KMS-11 (cell line): Measurements from ENCODE around the gene KIF1A.

Experiments used
- H2AFZ ChIP-seq: fragments of 200-600 bp; sonication (generic); 2 replicates; pipeline ENCODE4 v1.6.1; 2016; ENCODE audit warnings: antibody characterized with exemption, mixed run types, low read depth
- H3K27ac ChIP-seq: fragments of 200-600 bp; sonication (generic); 2 replicates; pipeline ENCODE4 v1.6.1; 2016; ENCODE audit warnings: mild to moderate bottlenecking, mixed run types
- H3K27me3 ChIP-seq: fragments of 200-600 bp; sonication (generic); 2 replicates; pipeline ENCODE4 v1.6.1; 2017; ENCODE audit warnings: mild to moderate bottlenecking, low read depth, mixed run types, moderate library complexity; ENCODE audit not compliant: insufficient read depth
- H3K36me3 ChIP-seq: fragments of 200-600 bp; sonication (generic); 2 replicates; pipeline ENCODE4 v1.6.1; 2017; ENCODE audit warnings: mild to moderate bottlenecking, mixed run types; ENCODE audit not compliant: insufficient read depth
- H3K4me1 ChIP-seq: fragments of 200-600 bp; sonication (generic); 2 replicates; pipeline ENCODE4 v1.6.1; 2016; ENCODE audit warnings: mild to moderate bottlenecking, low read depth, mixed run types; ENCODE audit not compliant: poor library complexity, severe bottlenecking
- H3K4me2 ChIP-seq: fragments of 200-600 bp; sonication (generic); 2 replicates; pipeline ENCODE4 v1.7.0; 2016; ENCODE audit warnings: mild to moderate bottlenecking, mixed run types
- H3K4me3 ChIP-seq: fragments of 200-600 bp; sonication (generic); IDR thresholded peaks from 2 replicates; pipeline ENCODE4 v1.6.1; 2017; ENCODE audit warnings: low read depth, low read length, mixed read lengths; ENCODE audit not compliant: insufficient read depth
- H3K79me2 ChIP-seq: fragments of 200-600 bp; sonication (generic); 2 replicates; pipeline ENCODE4 v1.6.1; 2016; ENCODE audit warnings: low read depth, mixed run types; ENCODE audit not compliant: insufficient read depth
- H3K9ac ChIP-seq: fragments of 200-600 bp; sonication (generic); 2 replicates; pipeline ENCODE4 v1.6.1; 2016; ENCODE audit warnings: mild to moderate bottlenecking, mixed run types
- H4K20me1 ChIP-seq: fragments of 200-600 bp; sonication (generic); 2 replicates; pipeline ENCODE4 v1.6.1; 2016; ENCODE audit warnings: mild to moderate bottlenecking, mixed run types; ENCODE audit not compliant: insufficient read depth
- CTCF ChIP-seq: fragments of 200-600 bp; sonication (generic); conservative IDR thresholded peaks from 2 replicates; pipeline ENCODE4 v1.6.1; 2017; ENCODE audit warnings: low read depth, mild to moderate bottlenecking, antibody characterized with exemption, low read length, moderate library complexity, mixed read lengths

KIF1A gene

DNA sequence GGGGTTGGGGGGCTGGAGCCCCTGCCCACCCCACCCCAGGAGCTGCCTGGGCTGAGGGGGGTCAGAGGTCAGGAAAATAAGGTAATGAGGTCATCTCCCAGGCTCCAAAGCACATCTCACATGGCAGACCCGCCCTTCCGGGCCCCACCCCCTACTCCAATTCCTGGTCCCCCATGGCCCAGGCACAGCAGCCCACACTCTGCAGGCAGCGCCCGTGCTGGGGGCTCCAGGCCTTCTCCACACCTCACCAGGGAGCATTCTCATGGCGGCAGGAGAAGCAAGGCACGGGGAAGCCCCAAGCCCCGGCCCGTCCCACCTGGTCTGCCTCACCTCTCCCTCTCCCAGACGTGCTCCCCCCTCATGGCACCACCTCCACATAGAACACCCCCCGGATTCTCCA is 84.5 kb downstream of the KIF1A start:
- Histone ChIP-seq H3K36me3 (no peaks in the 10 kb centered on the region), H3K79me2 (no peaks in the 10 kb centered on the region), H2AFZ (no peak overlapping the region), H3K27ac (no peak overlapping the region), H3K9ac (no peak overlapping the region), H3K4me1 (no peaks in the 10 kb centered on the region), H4K20me1 (no peaks in the 10 kb centered on the region), H3K4me3 (no peak overlapping the region), H3K4me2 (no peak overlapping the region), H3K27me3 (peaks cover 29% of the 10 kb centered on the region; the same call in 1 of the 2 replicates)
- TF ChIP-seq CTCF: no peak

DNA sequence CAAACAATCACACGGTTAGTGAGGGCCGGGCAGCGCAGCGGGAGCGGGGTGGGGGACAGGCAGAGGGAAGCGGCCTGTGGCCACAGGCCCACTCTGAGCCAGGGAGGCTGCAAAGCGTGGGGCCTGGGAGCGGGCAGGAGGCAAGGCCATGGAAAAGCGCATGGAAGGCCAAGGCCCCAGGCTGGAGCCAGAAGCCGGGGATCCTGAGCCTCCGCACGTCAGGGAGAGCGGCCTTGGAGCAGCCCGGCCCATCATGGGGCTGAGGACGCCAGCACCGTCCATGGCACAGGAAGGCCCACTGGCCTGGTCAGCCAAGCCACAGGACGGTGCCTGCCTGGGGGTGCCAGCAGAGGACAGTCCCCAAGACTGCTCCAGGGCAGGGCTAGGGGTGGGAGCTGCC is 85.3 kb downstream of the KIF1A start:
- Histone ChIP-seq H3K4me2 (no peak overlapping the region), H2AFZ (no peak overlapping the region), H3K27me3 (peaks cover 29% of the 10 kb centered on the region; the same call in 1 of the 2 replicates), H3K27ac (no peak overlapping the region), H3K79me2 (no peaks in the 10 kb centered on the region), H3K36me3 (no peaks in the 10 kb centered on the region), H4K20me1 (no peaks in the 10 kb centered on the region), H3K4me1 (no peaks in the 10 kb centered on the region), H3K4me3 (no peak overlapping the region), H3K9ac (no peak overlapping the region)
- no peak for TF ChIP-seq CTCF

DNA sequence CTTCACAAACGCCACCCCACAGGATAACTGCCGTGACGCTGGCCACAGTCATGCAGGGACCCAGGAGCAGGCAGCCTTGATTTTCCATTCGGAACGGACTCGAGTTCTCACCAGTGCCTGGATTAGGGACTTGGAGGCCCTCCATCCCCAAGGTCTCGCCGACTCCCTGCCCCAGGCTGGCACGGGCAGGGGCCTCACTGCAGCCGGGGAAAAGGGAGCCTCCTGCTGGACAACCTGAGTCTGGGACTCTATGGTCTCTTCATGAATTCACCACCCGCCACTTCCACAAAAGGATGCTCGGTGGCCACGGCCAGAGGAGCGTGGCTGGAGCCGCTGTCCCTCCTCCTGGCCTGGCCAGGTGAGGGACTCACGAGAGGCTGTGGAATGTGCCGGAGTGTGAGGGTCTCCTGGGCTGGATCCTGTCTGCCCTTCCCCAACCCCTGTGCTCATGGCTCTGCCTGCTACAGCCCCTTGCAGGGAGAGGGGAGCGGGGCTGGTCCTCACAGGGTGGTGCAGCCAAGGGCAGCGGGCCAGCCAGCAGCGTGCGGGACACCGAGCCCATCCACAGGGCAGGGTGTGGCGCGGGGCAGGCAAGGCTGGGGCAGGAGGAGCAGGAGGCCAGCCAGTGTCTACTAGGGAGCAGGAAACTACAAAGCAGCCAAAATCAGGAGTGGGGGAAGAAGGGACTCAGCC is 86.1 kb downstream of the KIF1A start:
- Histone ChIP-seq H3K9ac (no peak overlapping the region), H3K27ac (no peak overlapping the region), H4K20me1 (no peaks in the 10 kb centered on the region), H2AFZ (no peak overlapping the region), H3K4me3 (no peak overlapping the region), H3K79me2 (no peaks in the 10 kb centered on the region), H3K4me1 (no peaks in the 10 kb centered on the region), H3K27me3 (peaks cover 24% of the 10 kb centered on the region; the same call in 1 of the 2 replicates), H3K4me2 (no peak overlapping the region), H3K36me3 (no peaks in the 10 kb centered on the region)
- no peak for TF ChIP-seq CTCF

DNA sequence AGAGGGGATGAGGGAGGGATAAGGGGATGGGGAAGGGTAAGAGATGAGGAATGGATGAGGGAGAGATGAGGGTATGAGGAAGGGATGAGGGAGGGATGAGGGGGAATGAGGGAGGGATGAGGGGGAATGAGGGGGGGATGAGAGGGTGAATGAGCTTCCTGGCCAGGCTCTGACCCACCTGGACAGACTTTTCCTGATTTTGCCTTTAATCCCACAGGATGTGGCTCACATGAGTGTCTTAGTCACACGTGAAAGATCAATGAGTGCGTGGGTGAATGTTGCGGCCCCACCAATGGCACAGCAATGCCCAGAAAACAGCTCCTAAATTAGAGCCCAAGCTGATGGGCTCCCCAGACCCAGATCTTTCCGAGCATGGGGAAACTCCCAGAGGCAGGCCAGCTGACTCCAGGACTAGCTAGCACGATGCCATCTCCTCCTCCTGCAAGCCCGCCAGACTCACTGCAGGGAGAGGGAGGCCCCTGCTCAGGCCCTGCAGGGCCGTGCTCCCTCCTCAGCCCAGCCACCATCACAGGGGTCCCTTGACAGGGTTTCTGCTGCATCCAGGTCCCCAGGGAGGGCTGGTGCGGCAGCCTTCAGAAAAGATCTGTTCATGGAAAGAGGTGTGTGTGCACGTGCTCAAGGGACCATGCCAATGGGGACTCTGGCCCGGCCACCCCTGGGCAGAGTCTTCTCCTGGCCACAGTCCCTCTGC is 87.0 kb downstream of the KIF1A start:
- Histone ChIP-seq H3K27me3 (peaks cover 17% of the 10 kb centered on the region; the same call in 1 of the 2 replicates), H3K4me1 (no peaks in the 10 kb centered on the region), H3K9ac (no peak overlapping the region), H3K36me3 (no peaks in the 10 kb centered on the region), H2AFZ (no peak overlapping the region), H3K4me3 (no peak overlapping the region), H3K79me2 (no peaks in the 10 kb centered on the region), H3K4me2 (no peak overlapping the region), H4K20me1 (no peaks in the 10 kb centered on the region), H3K27ac (no peak overlapping the region)
- TF ChIP-seq CTCF: no peak
